Stimulated activated naive B cell treated with anti-CD40 and anti-IgM and Interleukin-4, amounts not matched to agents 10 μg/mL and 1 μg/mL and 100 μg/mL, for 72 hours (primary cell): Measurements from ENCODE around the gene CLEC17A.
A peak's percentile ranks its signal among the peaks of the same experiment; 100 is the strongest.
"Not testable (repeated sequence)": the region's sequence is repeated elsewhere in the genome, so short reads cannot be mapped to it uniquely, and the experiment has no call there.

Experiments
- ATAC-seq, 2 donors: fragments of 150-1000 bp; cut with Tn5 transposase; replicated peaks; 2 replicates each; pipeline ENCODE4 v1.10.0; 2021; ENCODE audit warnings: moderate library complexity in 1 of 2
- DNase-seq: peaks from one replicate; pipeline ENCODE4 v3.0.0; 2021
- H3K27ac Mint-ChIP-seq: one replicate; pipeline ENCODE4 v1.8.0; 2022; ENCODE audit warnings: mild to moderate bottlenecking, mixed read lengths
- H3K27me3 Mint-ChIP-seq, 2 donors: one replicate each; pipeline ENCODE4 v1.8.0; 2022; ENCODE audit warnings: mixed read lengths in 2 of 2
- H3K36me3 Mint-ChIP-seq, 2 donors: one replicate each; pipeline ENCODE4 v1.8.0; 2022; ENCODE audit warnings: mixed read lengths in 2 of 2, mild to moderate bottlenecking in 1 of 2
- H3K4me1 Mint-ChIP-seq, 2 donors: one replicate each; pipeline ENCODE4 v1.8.0; 2022; ENCODE audit warnings: mixed read lengths in 2 of 2, mild to moderate bottlenecking in 1 of 2
- H3K4me3 Mint-ChIP-seq, 2 donors: one replicate each; pipeline ENCODE4 v1.8.0; 2022; ENCODE audit warnings: mild to moderate bottlenecking in 2 of 2, mixed read lengths in 2 of 2, moderate library complexity in 1 of 2
- H3K9me3 Mint-ChIP-seq, 2 donors: one replicate each; pipeline ENCODE4 v1.8.0; 2022; ENCODE audit warnings: mixed read lengths in 2 of 2, mild to moderate bottlenecking in 1 of 2

Gene CLEC17A

GRCh38 chr19:14580623-14581237, 2.2 kb upstream of the CLEC17A start:
- peak overlapping the region; percentile 28 to 70 for H3K4me3 Mint-ChIP-seq
- peaks cover 34 to 66% of the 10 kb centered on the region in 2 donors for H3K4me1 Mint-ChIP-seq
- peaks cover 3 to 5% of the 10 kb centered on the region in 2 donors for H3K9me3 Mint-ChIP-seq
- H3K27ac Mint-ChIP-seq: peak overlapping the region; percentile 97
- H3K36me3 Mint-ChIP-seq: peaks cover 22 to 29% of the 10 kb centered on the region in 2 donors
- H3K27me3 Mint-ChIP-seq: no peaks in the 10 kb centered on the region
- peak; percentile 42 for ATAC-seq
- peak; percentile 90 for DNase-seq

GRCh38 chr19:14584372-14584771, 1.5 kb downstream of the CLEC17A start:
- DNase-seq, ATAC-seq, H3K27me3 Mint-ChIP-seq, H3K9me3 Mint-ChIP-seq: not testable (repeated sequence)
- peak overlapping the region; percentile 98 for H3K27ac Mint-ChIP-seq
- peaks cover 41 to 68% of the 10 kb centered on the region in 2 donors for H3K4me1 Mint-ChIP-seq
- peaks cover 44 to 53% of the 10 kb centered on the region in 2 donors for H3K36me3 Mint-ChIP-seq
- peak overlapping the region; percentile 94 to 97 for H3K4me3 Mint-ChIP-seq

- Mint-ChIP-seq H3K27ac (peak overlapping the region; percentile 98), H3K4me1 (peaks cover 37 to 64% of the 10 kb centered on the region in 2 donors), H3K36me3 (peaks cover 44 to 53% of the 10 kb centered on the region in 2 donors), H3K4me3 (peak overlapping the region; percentile 94 to 97)
- ATAC-seq (peak; percentile 82 to 83), DNase-seq (peak; percentile 77)
- H3K9me3 Mint-ChIP-seq, H3K27me3 Mint-ChIP-seq: not testable (repeated sequence)
Measured at GRCh38 chr19:14585187-14585586, 2.3 kb downstream of the CLEC17A start.

- H3K4me3 Mint-ChIP-seq: peak overlapping the region; percentile 45 to 58
- ATAC-seq: peak; percentile 60 to 61
- DNase-seq, H3K9me3 Mint-ChIP-seq, H3K27me3 Mint-ChIP-seq: not testable (repeated sequence)
- peaks cover 56 to 69% of the 10 kb centered on the region in 2 donors for H3K36me3 Mint-ChIP-seq
- peak overlapping the region; percentile 86 for H3K27ac Mint-ChIP-seq
- H3K4me1 Mint-ChIP-seq: peaks cover 44 to 69% of the 10 kb centered on the region in 2 donors
Measured at GRCh38 chr19:14589433-14589832, 6.5 kb downstream of the CLEC17A start.

- peak overlapping the region; percentile 6 to 52 for H3K4me3 Mint-ChIP-seq
- DNase-seq: no peak
- H3K4me1 Mint-ChIP-seq: peaks cover 43 to 78% of the 10 kb centered on the region in 2 donors
- peak overlapping the region; percentile 37 for H3K27ac Mint-ChIP-seq
- H3K36me3 Mint-ChIP-seq: peaks cover 73 to 78% of the 10 kb centered on the region in 2 donors
- ATAC-seq: no peak
- peaks cover 9 to 13% of the 10 kb centered on the region in 2 donors for H3K9me3 Mint-ChIP-seq
- H3K27me3 Mint-ChIP-seq: no peaks in the 10 kb centered on the region
Measured at GRCh38 chr19:14595558-14595957, 12.7 kb downstream of the CLEC17A start.

GRCh38 chr19:14599548-14600147, 16.8 kb downstream of the CLEC17A start:
- Mint-ChIP-seq H3K9me3 (peaks cover 9 to 11% of the 10 kb centered on the region in 2 donors), H3K27ac (peak overlapping the region; percentile 74), H3K27me3 (no peaks in the 10 kb centered on the region), H3K36me3 (peaks cover 73% of the 10 kb centered on the region in 2 donors), H3K4me1 (peaks cover 37 to 71% of the 10 kb centered on the region in 2 donors), H3K4me3 (no peak overlapping the region)
- no peak for DNase-seq
- no peak for ATAC-seq

- Mint-ChIP-seq H3K9me3 (no peaks in the 10 kb centered on the region), H3K27ac (peak overlapping the region; percentile 96), H3K4me3 (peak overlapping the region; percentile 72), H3K4me1 (peaks cover 45 to 82% of the 10 kb centered on the region in 2 donors), H3K36me3 (peaks cover 65 to 70% of the 10 kb centered on the region in 2 donors), H3K27me3 (no peaks in the 10 kb centered on the region)
- DNase-seq: peak; percentile 77
- peak; percentile 86 for ATAC-seq
Measured at GRCh38 chr19:14603990-14604387, 21.1 kb downstream of the CLEC17A start.

GRCh38 chr19:14606627-14607026, 23.7 kb downstream of the CLEC17A start:
- H3K27ac Mint-ChIP-seq: peak overlapping the region; percentile 79
- peaks cover 65 to 70% of the 10 kb centered on the region in 2 donors for H3K36me3 Mint-ChIP-seq
- no peaks in the 10 kb centered on the region for H3K9me3 Mint-ChIP-seq
- ATAC-seq: no peak
- H3K27me3 Mint-ChIP-seq: no peaks in the 10 kb centered on the region
- peak overlapping the region in 1 of 2 donors; percentile 29 for H3K4me3 Mint-ChIP-seq
- no peak for DNase-seq
- peaks cover 50 to 90% of the 10 kb centered on the region in 2 donors for H3K4me1 Mint-ChIP-seq

GRCh38 chr19:14611051-14611450, 28.2 kb downstream of the CLEC17A start:
- no peak for DNase-seq
- Mint-ChIP-seq H3K27me3 (no peaks in the 10 kb centered on the region), H3K27ac (peak overlapping the region; percentile 78), H3K36me3 (peaks cover 51 to 54% of the 10 kb centered on the region in 2 donors), H3K4me1 (peaks cover 45 to 80% of the 10 kb centered on the region in 2 donors), H3K4me3 (no peak overlapping the region), H3K9me3 (peaks cover under 1% of the 10 kb centered on the region in 2 donors)
- ATAC-seq: no peak

GRCh38 chr19:14612242-14612641, 29.4 kb downstream of the CLEC17A start:
- not testable (repeated sequence) for H3K9me3 Mint-ChIP-seq, ATAC-seq, DNase-seq, H3K27me3 Mint-ChIP-seq
- Mint-ChIP-seq H3K4me3 (peak overlapping the region in 1 of 2 donors; percentile 17), H3K36me3 (peaks cover 55 to 56% of the 10 kb centered on the region in 2 donors), H3K27ac (peak overlapping the region; percentile 93), H3K4me1 (peaks cover 45 to 81% of the 10 kb centered on the region in 2 donors)

- ATAC-seq: no peak
- H3K36me3 Mint-ChIP-seq: peaks cover 57 to 60% of the 10 kb centered on the region in 2 donors
- H3K27me3 Mint-ChIP-seq: no peaks in the 10 kb centered on the region
- H3K4me1 Mint-ChIP-seq: peaks cover 46 to 85% of the 10 kb centered on the region in 2 donors
- H3K9me3 Mint-ChIP-seq: peaks cover 1 to 6% of the 10 kb centered on the region in 2 donors
- H3K4me3 Mint-ChIP-seq: no peak overlapping the region
- peak overlapping the region; percentile 94 for H3K27ac Mint-ChIP-seq
- no peak for DNase-seq
Measured at GRCh38 chr19:14612657-14613056, 29.8 kb downstream of the CLEC17A start.

GRCh38 chr19:14613399-14614098, 30.7 kb downstream of the CLEC17A start:
- Mint-ChIP-seq H3K4me3 (peak overlapping the region; percentile 65), H3K36me3 (peaks cover 50 to 58% of the 10 kb centered on the region in 2 donors)
- peak; percentile 41 to 53 for ATAC-seq

GRCh38 chr19:14614099-14614412, 31.2 kb downstream of the CLEC17A start:
- H3K9me3 Mint-ChIP-seq: peaks cover 4 to 10% of the 10 kb centered on the region in 2 donors
- H3K27ac Mint-ChIP-seq: peak overlapping the region; percentile 94
- peaks cover 52 to 59% of the 10 kb centered on the region in 2 donors for H3K36me3 Mint-ChIP-seq
- peaks cover 41 to 72% of the 10 kb centered on the region in 2 donors for H3K4me1 Mint-ChIP-seq
- DNase-seq (peak; percentile 89), ATAC-seq (peak; percentile 95)
- no peaks in the 10 kb centered on the region for H3K27me3 Mint-ChIP-seq
- peak overlapping the region; percentile 65 for H3K4me3 Mint-ChIP-seq

More at GRCh38 chr19:14613399-14614098, 30.7 kb downstream of the CLEC17A start:
- DNase-seq, H3K9me3 Mint-ChIP-seq, H3K27me3 Mint-ChIP-seq: not testable (repeated sequence)
- Mint-ChIP-seq H3K4me1 (peaks cover 41 to 77% of the 10 kb centered on the region in 2 donors), H3K27ac (peak overlapping the region; percentile 94)

GRCh38 chr19:14615623-14616022, 32.7 kb downstream of the CLEC17A start:
- H3K4me3 Mint-ChIP-seq: no peak overlapping the region
- H3K36me3 Mint-ChIP-seq: peaks cover 47 to 54% of the 10 kb centered on the region in 2 donors
- ATAC-seq (no peak), DNase-seq (no peak)
- H3K27ac Mint-ChIP-seq: peak overlapping the region; percentile 82
- H3K27me3 Mint-ChIP-seq: no peaks in the 10 kb centered on the region
- peaks cover 6 to 10% of the 10 kb centered on the region in 2 donors for H3K9me3 Mint-ChIP-seq
- peaks cover 30 to 58% of the 10 kb centered on the region in 2 donors for H3K4me1 Mint-ChIP-seq
